ENCODE measurements around the gene DNAJB9. TPM values are rescaled to one million over a fixed set of nuclear protein-coding genes. Genes with fewer than 3 reads are reported as not detected.

DNAJB9 gene
- total RNA-seq, 1 experiment from 2014 or later, result 11.1 TPM

GRCh38 chr7:108529341-108529740 is 40.3 kb upstream of the DNAJB9 start:
- no peak for ATAC-seq
- POLR2A ChIA-PET, result no interaction called here

GRCh38 chr7:108533712-108534111 is 36.0 kb upstream of the DNAJB9 start:
- CTCF ChIA-PET, result no interaction called here
- H3K27me3 ChIP-seq (ENCODE audit: control insufficient read depth, insufficient read depth, low read length), result no peaks in the 10 kb centered on the region
- in situ Hi-C loops (cut with HindIII; ENCODE audit: low pct_unique_long_range_greater_than_20kb, low sequenced_read_pairs), result no loop called here

More at GRCh38 chr7:108529341-108529740, 40.3 kb upstream of the DNAJB9 start:
- no peak overlapping the region for H3K27ac ChIP-seq (ENCODE audit: low read length)
- H3K4me1 ChIP-seq (ENCODE audit: control insufficient read depth, insufficient read depth, low read length), result peaks cover 8% of the 10 kb centered on the region
- DNase-seq (ENCODE audit: low read depth, low spot score), result no peak
- TF ChIP-seq POLR2AphosphoS5 (IDR thresholded peaks at IDR 0.05; ENCODE audit: low read depth, low read length) (no peak), CTCF (IDR thresholded peaks at IDR 0.05) (no peak), TCF7L2 (IDR thresholded peaks at IDR 0.05; ENCODE audit: low read depth, low read length) (no peak), REST (IDR thresholded peaks at IDR 0.05; ENCODE audit: insufficient read depth in 1 of 2, low read depth in 2 of 2, low read length in 1 of 2) (no peak), SIN3A (IDR thresholded peaks at IDR 0.05; ENCODE audit: borderline replicate concordance, insufficient read depth, low read depth, low read length) (no peak)
- no TSS peak for BruUV-seq (replicated peaks)
- H3K9me3 ChIP-seq (ENCODE audit: control insufficient read depth, insufficient read depth, low read depth, low read length), result no peaks in the 10 kb centered on the region
- intact Hi-C loops (cut with micrococcal nuclease; ENCODE audit: unreplicated experiment), result loop anchor here (5.0 kb wide), 1 partner anchor 38 kb away; the partner anchor contains the start of genes DNAJB9 and THAP5
- no peak overlapping the region for H3K4me3 ChIP-seq (ENCODE audit: low read depth in 2 of 2, low read length in 2 of 2)
- no peaks in the 10 kb centered on the region for H3K27me3 ChIP-seq (ENCODE audit: control insufficient read depth, insufficient read depth, low read length)
- in situ Hi-C loops (cut with HindIII; ENCODE audit: low pct_unique_long_range_greater_than_20kb, low sequenced_read_pairs), result no loop called here
- CTCF ChIA-PET, result no interaction called here
- H3K36me3 ChIP-seq (ENCODE audit: control insufficient read depth, insufficient read depth, low read length), result peaks cover 2% of the 10 kb centered on the region; the same call in 1 of the 2 replicates

More at GRCh38 chr7:108533712-108534111, 36.0 kb upstream of the DNAJB9 start:
- H3K27ac ChIP-seq (ENCODE audit: low read length), result no peak overlapping the region
- ATAC-seq (no peak), DNase-seq (ENCODE audit: low read depth, low spot score) (no peak)
- intact Hi-C loops (cut with micrococcal nuclease; ENCODE audit: unreplicated experiment), result no loop called here
- H3K36me3 ChIP-seq (ENCODE audit: control insufficient read depth, insufficient read depth, low read length), result no peaks in the 10 kb centered on the region
- POLR2A ChIA-PET, result no interaction called here
- no peaks in the 10 kb centered on the region for H3K4me1 ChIP-seq (ENCODE audit: control insufficient read depth, insufficient read depth, low read length)
- no peak overlapping the region for H3K4me3 ChIP-seq (ENCODE audit: low read depth in 2 of 2, low read length in 2 of 2)
- TF ChIP-seq SIN3A (IDR thresholded peaks at IDR 0.05; ENCODE audit: borderline replicate concordance, insufficient read depth, low read depth, low read length) (no peak), CTCF (IDR thresholded peaks at IDR 0.05) (no peak), REST (IDR thresholded peaks at IDR 0.05; ENCODE audit: insufficient read depth in 1 of 2, low read depth in 2 of 2, low read length in 1 of 2) (no peak), TCF7L2 (IDR thresholded peaks at IDR 0.05; ENCODE audit: low read depth, low read length) (no peak), POLR2AphosphoS5 (IDR thresholded peaks at IDR 0.05; ENCODE audit: low read depth, low read length) (no peak)
- BruUV-seq (replicated peaks), result no TSS peak
- no peaks in the 10 kb centered on the region for H3K9me3 ChIP-seq (ENCODE audit: control insufficient read depth, insufficient read depth, low read depth, low read length)
